A204.1 (cell line): ENCODE measurements around the gene C1orf198.
"Not testable (repeated sequence)": the region's sequence is repeated elsewhere in the genome, so short reads cannot be mapped to it uniquely, and the experiment has no call there.

Experiments
- FAIRE-seq: peaks from 2 replicates; lab custom pipeline; 2012; peaks lifted over from hg19 to GRCh38; lab: Jason Lieb, UNC

The C1orf198 gene

GRCh38 chr1:230860617-230861384, 7.5 kb downstream of the C1orf198 start:
- FAIRE-seq = no peak

- no peak for FAIRE-seq
Measured at GRCh38 chr1:230858918-230859729, 9.2 kb downstream of the C1orf198 start.

GRCh38 chr1:230858236-230858820, 10.0 kb downstream of the C1orf198 start:
- FAIRE-seq = no peak

- FAIRE-seq = no peak
Measured at GRCh38 chr1:230857822-230858221, 10.5 kb downstream of the C1orf198 start.

- no peak for FAIRE-seq
Measured at GRCh38 chr1:230857077-230857476, 11.2 kb downstream of the C1orf198 start.

- no peak for FAIRE-seq
Measured at GRCh38 chr1:230855886-230856285, 12.4 kb downstream of the C1orf198 start.

GRCh38 chr1:230854423-230854822, 13.9 kb downstream of the C1orf198 start:
- FAIRE-seq = no peak

- no peak for FAIRE-seq
Measured at GRCh38 chr1:230853731-230854130, 14.6 kb downstream of the C1orf198 start.

GRCh38 chr1:230852959-230853358, 15.4 kb downstream of the C1orf198 start:
- no peak for FAIRE-seq

GRCh38 chr1:230851291-230851691, 17.0 kb downstream of the C1orf198 start:
- FAIRE-seq = no peak

GRCh38 chr1:230850547-230850946, 17.8 kb downstream of the C1orf198 start:
- FAIRE-seq = no peak

- FAIRE-seq = no peak
Measured at GRCh38 chr1:230849451-230850224, 18.7 kb downstream of the C1orf198 start.

- FAIRE-seq = no peak
Measured at GRCh38 chr1:230848235-230848634, 20.1 kb downstream of the C1orf198 start.

- FAIRE-seq = not testable (repeated sequence)
Measured at GRCh38 chr1:230845184-230845583, 23.1 kb downstream of the C1orf198 start.

GRCh38 chr1:230844561-230844960, 23.8 kb downstream of the C1orf198 start:
- no peak for FAIRE-seq

GRCh38 chr1:230843503-230844309, 24.6 kb downstream of the C1orf198 start:
- no peak for FAIRE-seq

- FAIRE-seq = no peak
Measured at GRCh38 chr1:230842801-230843200, 25.5 kb downstream of the C1orf198 start.

GRCh38 chr1:230839173-230839572, 29.1 kb downstream of the C1orf198 start:
- FAIRE-seq = no peak

- no peak for FAIRE-seq
Measured at GRCh38 chr1:230836793-230837192, 31.5 kb downstream of the C1orf198 start.

GRCh38 chr1:230836347-230836746, 32.0 kb downstream of the C1orf198 start:
- FAIRE-seq = no peak

GRCh38 chr1:230834292-230834691, 34.0 kb downstream of the C1orf198 start:
- no peak for FAIRE-seq
